ENCODE measurements around the gene RELN. TPM values are rescaled to one million over a fixed set of nuclear protein-coding genes. Genes with fewer than 3 reads are reported as not detected.

The RELN gene
- total and polyA plus RNA-seq, 2 of the 13 experiments (the other 11 are each of a cell fraction or from before 2014, with no cell fraction given): 315 to 332 TPM

GRCh38 chr7:103710247-103710646 is 279.2 kb downstream of the RELN start:
- no peak for ATAC-seq
- no peaks in the 10 kb centered on the region for H3K27me3 ChIP-seq (ENCODE audit: control insufficient read depth in 1 of 2, insufficient read depth in 2 of 2, low read length in 2 of 2)
- H3K79me2 ChIP-seq (ENCODE audit: insufficient read depth, low read length): peaks cover 2% of the 10 kb centered on the region
- 77% methylated on average over 2 of the region's 2 CpGs for WGBS (ENCODE audit: low lambda C conversion rate)
- H3K4me3 ChIP-seq (replicated peaks in 1 of 3; ENCODE audit: insufficient read depth in 1 of 3, low read depth in 2 of 3, low read length in 3 of 3): no peak overlapping the region
- POLR2A ChIA-PET: no interaction called here
- peaks cover 24% of the 10 kb centered on the region for H3K4me1 ChIP-seq (ENCODE audit: insufficient read depth, low read length)
- no TSS peak for BruUV-seq (replicated peaks)
- H3K4me2 ChIP-seq (ENCODE audit: low read depth, low read length): no peak overlapping the region
- no peak overlapping the region for H3K9ac ChIP-seq (ENCODE audit: insufficient read depth, low read depth, low read length)
- CTCF ChIA-PET (ENCODE audit: low intra/inter-chr PET ratio, low total read pairs): no interaction called here
- no peak overlapping the region for H3K27ac ChIP-seq (ENCODE audit: extremely low read length, insufficient read depth, low read length)
- no peaks in the 10 kb centered on the region for H3K9me3 ChIP-seq (ENCODE audit: low read length)
- DNase-seq (ENCODE audit: low spot score): no peak
- no peak for TF ChIP-seq ZNF710 (CRISPR knock-in tag; IDR thresholded peaks at IDR 0.05; ENCODE audit: borderline replicate concordance)
- no peak for TF ChIP-seq ZNF160 (CRISPR knock-in tag; IDR thresholded peaks at IDR 0.05)
- no peak for TF ChIP-seq ZNF737 (CRISPR knock-in tag; IDR thresholded peaks at IDR 0.05; ENCODE audit: borderline replicate concordance)
- no peak for TF ChIP-seq ZFP82 (CRISPR knock-in tag; IDR thresholded peaks at IDR 0.05; ENCODE audit: borderline replicate concordance)
- no peak for TF ChIP-seq BHLHE40 (IDR thresholded peaks at IDR 0.05; ENCODE audit: low read length)
- TF ChIP-seq ZNF496 (CRISPR knock-in tag; IDR thresholded peaks at IDR 0.05; ENCODE audit: insufficient replicate concordance): no peak
- TF ChIP-seq HOXD1 (CRISPR knock-in tag; IDR thresholded peaks at IDR 0.05): no peak
- TF ChIP-seq EED (CRISPR knock-in tag; IDR thresholded peaks at IDR 0.05): no peak
- no peak for TF ChIP-seq NONO (IDR thresholded peaks at IDR 0.05)
- TF ChIP-seq NONO (CRISPR knock-in tag; conservative IDR thresholded peaks at IDR 0.05): no peak
- no peak for TF ChIP-seq ZFP91 (CRISPR knock-in tag; IDR thresholded peaks at IDR 0.05; ENCODE audit: borderline replicate concordance)
- TF ChIP-seq NR0B2 (CRISPR knock-in tag; IDR thresholded peaks at IDR 0.05): no peak
- no peak for TF ChIP-seq PHB2 (IDR thresholded peaks at IDR 0.05; ENCODE audit: partially characterized antibody)
- no peak for TF ChIP-seq ZBTB34 (CRISPR knock-in tag; IDR thresholded peaks at IDR 0.05)
- TF ChIP-seq MXD4 (CRISPR knock-in tag; IDR thresholded peaks at IDR 0.05): no peak
- H3K36me3 ChIP-seq (replicated peaks in 1 of 2; ENCODE audit: control insufficient read depth in 1 of 2, insufficient read depth in 2 of 2, low read length in 2 of 2): no peaks in the 10 kb centered on the region; a peak in 1 of 5 replicates
- no peak overlapping the region for H2AFZ ChIP-seq (ENCODE audit: low read length)
- intact Hi-C loops (cut with micrococcal nuclease; ENCODE audit: unreplicated experiment) (loop anchor here (5.0 kb wide), 1 partner anchor 33 kb away; no protein-coding TSS in a partner anchor), in situ Hi-C loops (cut with HindIII; ENCODE audit: extremely low pct_ligation_motif_present, low pct_unique_long_range_greater_than_20kb) (no loop called here)
- FAIRE-seq: no peak
- no peaks in the 10 kb centered on the region for H4K20me1 ChIP-seq (ENCODE audit: insufficient read depth, low read length)
